ENCODE results near the gene RHBDD1. TPM values are rescaled to one million over a fixed set of nuclear protein-coding genes. Genes with fewer than 3 reads are reported as not detected.

The RHBDD1 gene
- total RNA-seq, 1 donor from 2014 or later, result 21.9 TPM

GRCh38 chr2:226999661-227000060, 163.8 kb downstream of the RHBDD1 start:
- Mint-ChIP-seq H3K9me3 (ENCODE audit: unreplicated experiment) (no peaks in the 10 kb centered on the region), H3K36me3 (ENCODE audit: low read depth, unreplicated experiment) (no peaks in the 10 kb centered on the region), H3K27me3 (ENCODE audit: unreplicated experiment) (no peaks in the 10 kb centered on the region), H3K27ac (ENCODE audit: unreplicated experiment) (no peak overlapping the region), H3K4me1 (ENCODE audit: unreplicated experiment) (no peaks in the 10 kb centered on the region), H3K4me3 (ENCODE audit: unreplicated experiment) (no peak overlapping the region)
- DNase-seq (ENCODE audit: low spot score), result no peak
- TF ChIP-seq, protein P1, sequence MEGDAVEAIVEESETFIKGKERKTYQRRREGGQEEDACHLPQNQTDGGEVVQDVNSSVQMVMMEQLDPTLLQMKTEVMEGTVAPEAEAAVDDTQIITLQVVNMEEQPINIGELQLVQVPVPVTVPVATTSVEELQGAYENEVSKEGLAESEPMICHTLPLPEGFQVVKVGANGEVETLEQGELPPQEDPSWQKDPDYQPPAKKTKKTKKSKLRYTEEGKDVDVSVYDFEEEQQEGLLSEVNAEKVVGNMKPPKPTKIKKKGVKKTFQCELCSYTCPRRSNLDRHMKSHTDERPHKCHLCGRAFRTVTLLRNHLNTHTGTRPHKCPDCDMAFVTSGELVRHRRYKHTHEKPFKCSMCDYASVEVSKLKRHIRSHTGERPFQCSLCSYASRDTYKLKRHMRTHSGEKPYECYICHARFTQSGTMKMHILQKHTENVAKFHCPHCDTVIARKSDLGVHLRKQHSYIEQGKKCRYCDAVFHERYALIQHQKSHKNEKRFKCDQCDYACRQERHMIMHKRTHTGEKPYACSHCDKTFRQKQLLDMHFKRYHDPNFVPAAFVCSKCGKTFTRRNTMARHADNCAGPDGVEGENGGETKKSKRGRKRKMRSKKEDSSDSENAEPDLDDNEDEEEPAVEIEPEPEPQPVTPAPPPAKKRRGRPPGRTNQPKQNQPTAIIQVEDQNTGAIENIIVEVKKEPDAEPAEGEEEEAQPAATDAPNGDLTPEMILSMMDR (IDR thresholded peaks at IDR 0.05; ENCODE audit: unreplicated experiment), result no peak

DNA sequence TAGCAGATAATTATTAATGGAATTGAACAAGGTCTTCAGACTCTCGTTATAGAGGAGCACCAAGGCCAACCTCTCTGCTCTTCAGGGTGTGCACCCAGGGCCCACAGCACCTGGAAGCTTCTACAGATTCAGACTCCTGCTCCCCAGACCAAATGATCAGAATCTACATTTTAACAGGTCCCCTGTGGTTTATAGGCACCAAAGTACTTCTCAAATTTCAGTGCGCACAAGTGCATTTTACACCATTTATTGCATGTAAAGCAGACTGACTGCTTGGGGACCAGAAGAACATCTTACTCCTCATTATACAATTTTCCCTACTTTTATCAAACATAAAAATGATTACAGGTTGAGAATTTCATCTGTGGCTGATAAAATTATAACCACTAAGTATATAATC, 164.3 kb downstream of the RHBDD1 start:
- no peaks in the 10 kb centered on the region for H3K36me3 Mint-ChIP-seq (ENCODE audit: low read depth, unreplicated experiment)
- H3K4me1 Mint-ChIP-seq (ENCODE audit: unreplicated experiment), result no peaks in the 10 kb centered on the region
- H3K27me3 Mint-ChIP-seq (ENCODE audit: unreplicated experiment), result no peaks in the 10 kb centered on the region
- H3K9me3 Mint-ChIP-seq (ENCODE audit: unreplicated experiment), result no peaks in the 10 kb centered on the region
- TF ChIP-seq, protein P1 (IDR thresholded peaks at IDR 0.05; ENCODE audit: unreplicated experiment), result no peak
- H3K27ac Mint-ChIP-seq (ENCODE audit: unreplicated experiment), result no peak overlapping the region
- no peak for DNase-seq (ENCODE audit: low spot score)
- no peak overlapping the region for H3K4me3 Mint-ChIP-seq (ENCODE audit: unreplicated experiment)

GRCh38 chr2:227004482-227004881, 168.6 kb downstream of the RHBDD1 start:
- no peak for DNase-seq (ENCODE audit: low spot score)
- Mint-ChIP-seq H3K27ac (ENCODE audit: unreplicated experiment) (no peak overlapping the region), H3K4me1 (ENCODE audit: unreplicated experiment) (no peaks in the 10 kb centered on the region), H3K4me3 (ENCODE audit: unreplicated experiment) (no peak overlapping the region), H3K9me3 (ENCODE audit: unreplicated experiment) (no peaks in the 10 kb centered on the region), H3K36me3 (ENCODE audit: low read depth, unreplicated experiment) (no peaks in the 10 kb centered on the region), H3K27me3 (ENCODE audit: unreplicated experiment) (peaks cover 2% of the 10 kb centered on the region)
- TF ChIP-seq, protein P1 (IDR thresholded peaks at IDR 0.05; ENCODE audit: unreplicated experiment), result no peak

GRCh38 chr2:227006189-227006897, 170.5 kb downstream of the RHBDD1 start:
- Mint-ChIP-seq H3K27ac (ENCODE audit: unreplicated experiment) (no peak overlapping the region), H3K4me1 (ENCODE audit: unreplicated experiment) (no peaks in the 10 kb centered on the region), H3K36me3 (ENCODE audit: low read depth, unreplicated experiment) (no peaks in the 10 kb centered on the region), H3K9me3 (ENCODE audit: unreplicated experiment) (no peaks in the 10 kb centered on the region), H3K4me3 (ENCODE audit: unreplicated experiment) (no peak overlapping the region), H3K27me3 (ENCODE audit: unreplicated experiment) (peaks cover 2% of the 10 kb centered on the region)
- DNase-seq (ENCODE audit: low spot score), result no peak
- TF ChIP-seq, protein P1 (IDR thresholded peaks at IDR 0.05; ENCODE audit: unreplicated experiment), result no peak

DNA sequence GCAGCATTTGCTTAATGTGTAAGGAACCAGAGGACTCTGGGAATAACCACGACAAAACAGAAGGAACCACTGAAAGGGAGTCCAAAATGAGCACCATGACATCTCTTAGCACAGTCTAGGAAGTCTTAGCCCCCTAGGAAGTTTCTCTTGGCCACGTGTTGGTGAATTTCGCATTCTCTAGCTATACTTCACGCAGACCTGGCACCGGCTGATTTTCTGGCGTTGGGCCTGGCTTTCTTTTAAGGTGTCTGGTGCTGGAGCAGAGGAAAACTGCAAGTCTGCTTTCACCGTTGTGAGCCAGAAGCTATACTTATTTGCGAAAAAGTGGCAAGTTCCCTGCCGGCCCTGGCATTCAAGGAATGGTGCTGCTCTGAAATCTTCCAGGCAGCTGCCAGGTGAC, 171.3 kb downstream of the RHBDD1 start:
- no peak overlapping the region for H3K27ac Mint-ChIP-seq (ENCODE audit: unreplicated experiment)
- no peak overlapping the region for H3K4me3 Mint-ChIP-seq (ENCODE audit: unreplicated experiment)
- H3K9me3 Mint-ChIP-seq (ENCODE audit: unreplicated experiment), result no peaks in the 10 kb centered on the region
- H3K36me3 Mint-ChIP-seq (ENCODE audit: low read depth, unreplicated experiment), result no peaks in the 10 kb centered on the region
- no peak for DNase-seq (ENCODE audit: low spot score)
- H3K27me3 Mint-ChIP-seq (ENCODE audit: unreplicated experiment), result peaks cover 2% of the 10 kb centered on the region
- TF ChIP-seq, protein P1 (IDR thresholded peaks at IDR 0.05; ENCODE audit: unreplicated experiment), result no peak
- no peaks in the 10 kb centered on the region for H3K4me1 Mint-ChIP-seq (ENCODE audit: unreplicated experiment)
